CD14-positive monocyte (primary cell): ENCODE measurements around the gene IL16. TPM values are rescaled to one million over a fixed set of nuclear protein-coding genes. Genes with fewer than 3 reads are reported as not detected.
A peak's percentile ranks its signal among the peaks of the same experiment; 100 is the strongest.

Experiments
- DNase-seq, 3 donors: peaks; one replicate each; pipeline ENCODE4 v3.0.0-alpha.2; 2011 to 2022
- H2AFZ ChIP-seq: 2 replicates; pipeline ENCODE4 v1.6.0; 2012; ENCODE audit warnings: mild to moderate bottlenecking, low read depth, low read length, inconsistent platforms; ENCODE audit not compliant: insufficient read depth, poor library complexity, severe bottlenecking
- H3K27ac ChIP-seq, 2 donors: 1 replicate in 1 of 2; 2 replicates in 1 of 2; pipeline ENCODE4 v1.5.1; 2012 to 2013; ENCODE audit warnings: low read length in 2 of 2, control low read depth in 1 of 2, inconsistent platforms in 1 of 2, low read depth in 1 of 2, mild to moderate bottlenecking in 1 of 2
- H3K27me3 ChIP-seq, 2 donors: one replicate each; pipeline versions ENCODE4 v1.6.0 to v1.6.1; 2011 to 2013; ENCODE audit warnings: low read length in 2 of 2; ENCODE audit not compliant: control insufficient read depth in 2 of 2, insufficient read depth in 2 of 2
- H3K36me3 ChIP-seq, 2 donors: replicated peaks in 1 of 2; 1 replicate in 1 of 2; 2 replicates in 1 of 2; pipeline versions ENCODE4 v1.5.1 to v1.6.1; 2012 to 2013; ENCODE audit warnings: low read length in 2 of 2, control low read depth in 1 of 2, inconsistent platforms in 1 of 2, mild to moderate bottlenecking in 1 of 2; ENCODE audit not compliant: insufficient read depth in 2 of 2, control insufficient read depth in 1 of 2
- H3K4me1 ChIP-seq, 2 donors: 1 replicate in 1 of 2; 2 replicates in 1 of 2; pipeline versions ENCODE4 v1.5.1 to v1.6.1; 2012 to 2013; ENCODE audit warnings: low read length in 2 of 2, control low read depth in 1 of 2, inconsistent platforms in 1 of 2, mild to moderate bottlenecking in 1 of 2, moderate library complexity in 1 of 2; ENCODE audit not compliant: insufficient read depth in 2 of 2, control insufficient read depth in 1 of 2
- H3K4me2 ChIP-seq: replicated peaks from 2 replicates; pipeline ENCODE3; 2012; ENCODE audit warnings: low read length, moderate library complexity, mild to moderate bottlenecking; ENCODE audit not compliant: poor library complexity, severe bottlenecking; ENCODE audit errors: extremely low read depth
- H3K4me3 ChIP-seq, 3 experiments: fragments of 200-600 bp in 1 of 3; sonication (generic) in 1 of 3; replicated peaks in 1 of 3; 1 replicate in 2 of 3; 2 replicates in 1 of 3; pipeline ENCODE4 v1.5.1; 2011 to 2013; ENCODE audit warnings: low read length in 3 of 3, mild to moderate bottlenecking in 3 of 3, control low read depth in 2 of 3, low read depth in 2 of 3, inconsistent platforms in 1 of 3, moderate library complexity in 1 of 3
- H3K79me2 ChIP-seq: 2 replicates; pipeline ENCODE4 v1.6.0; 2012; ENCODE audit warnings: mild to moderate bottlenecking, control low read depth, inconsistent platforms, low read length, moderate library complexity; ENCODE audit not compliant: insufficient read depth
- H3K9ac ChIP-seq: 2 replicates; pipeline ENCODE4 v1.6.0; 2017; ENCODE audit warnings: low read length, mild to moderate bottlenecking; ENCODE audit not compliant: insufficient read depth, poor library complexity, severe bottlenecking
- H3K9me3 ChIP-seq, 2 donors: replicated peaks in 1 of 2; 1 replicate in 1 of 2; 2 replicates in 1 of 2; pipeline versions ENCODE4 v1.5.1 to v1.6.1; 2012 to 2013; ENCODE audit warnings: low read length in 2 of 2, control low read depth in 1 of 2; ENCODE audit not compliant: control insufficient read depth in 1 of 2, insufficient read depth in 1 of 2
- H4K20me1 ChIP-seq: 2 replicates; pipeline ENCODE4 v1.6.0; 2012; ENCODE audit warnings: mild to moderate bottlenecking, low read length, control low read depth, moderate library complexity; ENCODE audit not compliant: insufficient read depth
- H3K27ac Mint-ChIP-seq, 7 donors: one replicate each; pipeline ENCODE4 v1.8.0; 2020; ENCODE audit warnings: mild to moderate bottlenecking in 7 of 7, mixed read lengths in 7 of 7, moderate library complexity in 6 of 7, inconsistent platforms in 2 of 7
- H3K27me3 Mint-ChIP-seq, 3 donors: one replicate each; pipeline ENCODE4 v1.8.0; 2021 to 2022; ENCODE audit warnings: low read depth in 3 of 3, mild to moderate bottlenecking in 3 of 3, mixed read lengths in 3 of 3, moderate library complexity in 3 of 3, inconsistent platforms in 1 of 3
- H3K36me3 Mint-ChIP-seq, 2 donors: one replicate each; pipeline ENCODE4 v1.8.0; 2020; ENCODE audit warnings: mixed read lengths in 2 of 2, inconsistent platforms in 1 of 2, mild to moderate bottlenecking in 1 of 2
- H3K4me1 Mint-ChIP-seq: one replicate; pipeline ENCODE4 v1.8.0; 2020; ENCODE audit warnings: mild to moderate bottlenecking, mixed read lengths
- H3K4me3 Mint-ChIP-seq, 2 donors: one replicate each; pipeline ENCODE4 v1.8.0; 2020; ENCODE audit warnings: mild to moderate bottlenecking in 2 of 2, mixed read lengths in 2 of 2, moderate library complexity in 1 of 2
- H3K9me3 Mint-ChIP-seq, 7 donors: one replicate each; pipeline ENCODE4 v1.8.0; 2020 to 2022; ENCODE audit warnings: mixed read lengths in 7 of 7, mild to moderate bottlenecking in 6 of 7, moderate library complexity in 6 of 7, inconsistent platforms in 2 of 7
- WGBS: methylation state at CpG from one replicate; pipeline ENCODE4 v1.1.5; 2013; ENCODE audit warnings: missing lambda C conversion rate; ENCODE audit not compliant: insufficient coverage; 5-methylcytosine and 5-hydroxymethylcytosine counted together
- intact Hi-C, 2 donors: fragments of 100-400 bp; cut with micrococcal nuclease; formaldehyde crosslinking; loops; one replicate each; pipeline versions ENCODE4 v1.15.0 to v1.15.1; 2023
- polyA plus RNA-seq, 3 donors: library from polyadenylated mRNA; depleted of rRNA in 1 of 3; unstranded in 2 of 3; stranded (reverse) in 1 of 3; fragments of 300-500 nt in 2 of 3; fragments of >200 nt in 1 of 3; fragmentation: Illumina TruSeq in 2 of 3; gene quantifications; 1 replicate in 2 of 3; 2 replicates in 1 of 3; pipeline ENCODE4 v1.2.3, GENCODE V29; 2012 to 2021
- TF ChIP-seq, protein P1 (sequence below): fragments of 200-600 bp; IDR thresholded peaks from one replicate; pipeline ENCODE4 v1.8.0; 2022; ENCODE audit warnings: antibody characterized with exemption, mild to moderate bottlenecking

The IL16 gene
- polyA plus RNA-seq, 3 donors, result 64.8 to 95.1 (median 71.5) TPM

DNA sequence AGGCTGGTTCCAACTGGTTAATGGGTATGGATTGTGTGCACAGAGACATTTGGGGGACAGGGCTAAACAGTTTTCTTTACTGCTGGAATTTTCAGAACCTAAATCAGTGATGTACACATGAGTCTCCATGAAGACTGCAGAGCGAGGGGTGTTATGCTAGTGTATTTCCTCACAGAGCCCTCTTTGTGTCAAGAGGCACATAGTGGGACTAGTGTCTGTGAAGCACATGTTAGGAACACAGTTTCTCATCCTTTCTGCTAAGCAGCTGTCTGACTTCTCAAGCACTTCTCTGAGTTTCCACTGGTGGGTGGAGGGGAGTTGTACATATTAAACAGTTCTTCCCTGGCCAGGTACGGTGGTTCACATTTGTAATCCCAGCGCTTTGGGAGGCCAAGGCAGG lies 136.7 kb downstream of the IL16 start:
- no peaks in the 10 kb centered on the region for H3K36me3 ChIP-seq
- H3K9me3 Mint-ChIP-seq, result peaks cover 0 to 3% (median 0%) of the 10 kb centered on the region in 7 donors
- no peak overlapping the region for H3K4me3 ChIP-seq
- H3K4me3 Mint-ChIP-seq, result no peak overlapping the region
- H3K27ac ChIP-seq, result no peak overlapping the region
- no peaks in the 10 kb centered on the region for H3K36me3 Mint-ChIP-seq
- H4K20me1 ChIP-seq, result no peaks in the 10 kb centered on the region
- peaks cover 15% of the 10 kb centered on the region for H3K4me1 Mint-ChIP-seq
- H3K9ac ChIP-seq, result no peak overlapping the region
- intact Hi-C loops, result loop anchor here in 1 of 2 donors (5.0 kb wide), 1 partner anchor 36 kb away; no protein-coding TSS in a partner anchor
- no peaks in the 10 kb centered on the region for H3K79me2 ChIP-seq
- no peaks in the 10 kb centered on the region for H3K27me3 ChIP-seq
- peaks cover 0 to 5% (median 3%) of the 10 kb centered on the region in 3 donors for H3K27me3 Mint-ChIP-seq
- peak overlapping the region in 1 of 7 donors; percentile 53 for H3K27ac Mint-ChIP-seq
- 100% methylated on average over 2 of the region's 3 CpGs for WGBS
- no peak overlapping the region for H3K4me2 ChIP-seq
- H3K9me3 ChIP-seq, result no peaks in the 10 kb centered on the region
- peaks cover 3 to 6% of the 10 kb centered on the region in 2 donors for H3K4me1 ChIP-seq
- DNase-seq, result no peak
- H2AFZ ChIP-seq, result no peak overlapping the region
- TF ChIP-seq, protein P1, sequence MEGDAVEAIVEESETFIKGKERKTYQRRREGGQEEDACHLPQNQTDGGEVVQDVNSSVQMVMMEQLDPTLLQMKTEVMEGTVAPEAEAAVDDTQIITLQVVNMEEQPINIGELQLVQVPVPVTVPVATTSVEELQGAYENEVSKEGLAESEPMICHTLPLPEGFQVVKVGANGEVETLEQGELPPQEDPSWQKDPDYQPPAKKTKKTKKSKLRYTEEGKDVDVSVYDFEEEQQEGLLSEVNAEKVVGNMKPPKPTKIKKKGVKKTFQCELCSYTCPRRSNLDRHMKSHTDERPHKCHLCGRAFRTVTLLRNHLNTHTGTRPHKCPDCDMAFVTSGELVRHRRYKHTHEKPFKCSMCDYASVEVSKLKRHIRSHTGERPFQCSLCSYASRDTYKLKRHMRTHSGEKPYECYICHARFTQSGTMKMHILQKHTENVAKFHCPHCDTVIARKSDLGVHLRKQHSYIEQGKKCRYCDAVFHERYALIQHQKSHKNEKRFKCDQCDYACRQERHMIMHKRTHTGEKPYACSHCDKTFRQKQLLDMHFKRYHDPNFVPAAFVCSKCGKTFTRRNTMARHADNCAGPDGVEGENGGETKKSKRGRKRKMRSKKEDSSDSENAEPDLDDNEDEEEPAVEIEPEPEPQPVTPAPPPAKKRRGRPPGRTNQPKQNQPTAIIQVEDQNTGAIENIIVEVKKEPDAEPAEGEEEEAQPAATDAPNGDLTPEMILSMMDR, result no peak

DNA sequence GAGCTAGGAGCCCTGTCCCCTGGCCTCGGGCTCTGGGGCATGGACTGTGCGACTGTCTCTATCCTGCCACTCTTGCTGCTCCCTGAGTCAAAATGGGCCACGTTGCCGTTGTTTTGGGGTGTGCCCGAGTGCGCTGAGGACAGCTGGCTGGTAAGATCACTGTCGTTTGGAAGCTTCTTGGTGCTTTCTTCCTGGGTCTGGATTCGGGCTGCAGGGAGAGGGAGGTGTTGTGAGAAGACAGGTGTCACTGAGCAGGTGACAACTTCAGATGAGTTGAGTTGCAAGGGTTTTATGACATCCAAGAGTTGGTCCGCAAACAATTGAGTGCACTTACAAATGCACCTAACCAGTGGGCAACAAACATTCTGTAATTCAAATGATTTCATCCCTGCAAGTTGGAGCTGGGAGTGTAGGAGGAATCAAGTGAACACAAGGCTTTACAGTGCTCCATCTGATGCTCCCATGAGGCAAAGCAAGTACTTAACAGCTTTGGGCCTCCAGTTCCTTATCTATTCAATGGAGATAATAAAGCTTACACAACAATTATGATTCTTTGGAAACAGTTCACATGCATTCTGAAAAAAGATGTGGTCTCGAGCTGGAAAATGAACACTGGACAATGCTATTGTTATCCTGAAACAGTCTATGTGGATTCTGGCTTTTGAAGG lies 138.2 kb downstream of the IL16 start:
- whole genome bisulfite sequencing, result 92% methylated on average over 9 of the region's 10 CpGs
- H3K27ac ChIP-seq, result no peak overlapping the region
- Mint-ChIP-seq H3K36me3 (no peaks in the 10 kb centered on the region), H3K9me3 (peaks cover 0 to 3% (median 0%) of the 10 kb centered on the region in 7 donors), H3K4me1 (peaks cover 21% of the 10 kb centered on the region), H3K27me3 (peaks cover 0 to 5% (median 3%) of the 10 kb centered on the region in 3 donors), H3K4me3 (no peak overlapping the region), H3K27ac (peak overlapping the region in 1 of 7 donors; percentile 44)
- no peaks in the 10 kb centered on the region for H3K36me3 ChIP-seq
- H3K27me3 ChIP-seq, result no peaks in the 10 kb centered on the region
- H3K4me3 ChIP-seq, result no peak overlapping the region
- no peak overlapping the region for H3K4me2 ChIP-seq
- intact Hi-C loops, result loop anchor here (5.0 kb wide), 3 partner anchors 38 to 63 kb away; no protein-coding TSS in a partner anchor
- no peaks in the 10 kb centered on the region for H3K9me3 ChIP-seq
- H2AFZ ChIP-seq, result no peak overlapping the region
- H3K9ac ChIP-seq, result no peak overlapping the region
- no peaks in the 10 kb centered on the region for H4K20me1 ChIP-seq
- H3K4me1 ChIP-seq, result peaks cover 10 to 16% of the 10 kb centered on the region in 2 donors
- DNase-seq, result no peak
- H3K79me2 ChIP-seq, result no peaks in the 10 kb centered on the region
- TF ChIP-seq, protein P1, result no peak
